Subcutaneous abdominal adipose tissue (tissue), 5 donors: Measurements from ENCODE around the gene PEX11B.

Experiments used
- H3K27ac ChIP-seq: one replicate; pipeline ENCODE4 v1.7.0; 2013; ENCODE audit warnings: low read depth, mild to moderate bottlenecking, inconsistent platforms, low read length, moderate library complexity
- H3K27me3 ChIP-seq, 5 donors: one replicate each; pipeline ENCODE4 v1.7.0; 2013; ENCODE audit warnings: low read length in 5 of 5, inconsistent platforms in 1 of 5; ENCODE audit not compliant: control insufficient read depth in 5 of 5, insufficient read depth in 4 of 5
- H3K36me3 ChIP-seq, 5 donors: one replicate each; pipeline ENCODE4 v1.7.0; 2013; ENCODE audit warnings: low read length in 5 of 5; ENCODE audit not compliant: control insufficient read depth in 5 of 5, insufficient read depth in 5 of 5
- H3K4me1 ChIP-seq, 5 donors: one replicate each; pipeline ENCODE4 v1.7.0; 2013; ENCODE audit warnings: low read length in 5 of 5, mild to moderate bottlenecking in 3 of 5, moderate library complexity in 1 of 5; ENCODE audit not compliant: control insufficient read depth in 5 of 5, insufficient read depth in 5 of 5
- H3K4me3 ChIP-seq, 5 donors: one replicate each; pipeline ENCODE4 v1.7.0; 2013; ENCODE audit warnings: low read length in 5 of 5, low read depth in 1 of 5
- H3K9ac ChIP-seq, 5 donors: one replicate each; pipeline ENCODE4 v1.7.0; 2013; ENCODE audit warnings: low read length in 5 of 5, mild to moderate bottlenecking in 4 of 5, moderate library complexity in 3 of 5
- H3K9me3 ChIP-seq, 5 donors: one replicate each; pipeline ENCODE4 v1.7.0; 2013; ENCODE audit warnings: low read length in 5 of 5; ENCODE audit not compliant: control insufficient read depth in 5 of 5
- donor health status: healthy.
- donor health status: healthy.
- donor health status: healthy.
- donor health status: healthy.
- donor health status: healthy.

The PEX11B gene

GRCh38 chr1:145960468-145961108, 42.1 kb upstream of the PEX11B start:
- H3K9me3 ChIP-seq = no peaks in the 10 kb centered on the region
- peak overlapping the region; percentile 19 to 90 (median 78) for H3K9ac ChIP-seq
- H3K36me3 ChIP-seq = no peaks in the 10 kb centered on the region
- peaks cover 18 to 84% (median 78%) of the 10 kb centered on the region in 5 donors for H3K4me1 ChIP-seq
- no peaks in the 10 kb centered on the region for H3K27me3 ChIP-seq
- peak overlapping the region; percentile 80 to 85 (median 81) for H3K4me3 ChIP-seq
- H3K27ac ChIP-seq = peak overlapping the region; percentile 60

GRCh38 chr1:145959957-145960467, 41.5 kb upstream of the PEX11B start:
- Histone ChIP-seq H3K9me3 (no peaks in the 10 kb centered on the region), H3K36me3 (no peaks in the 10 kb centered on the region), H3K27me3 (no peaks in the 10 kb centered on the region), H3K4me3 (peak overlapping the region; percentile 61 to 85 (median 81)), H3K9ac (peak overlapping the region in 4 of 5 donors; percentile 1 to 90 (median 74)), H3K4me1 (peaks cover 22 to 85% (median 78%) of the 10 kb centered on the region in 5 donors), H3K27ac (no peak overlapping the region)

- Histone ChIP-seq H3K4me1 (peaks cover 22 to 86% (median 82%) of the 10 kb centered on the region in 5 donors), H3K36me3 (no peaks in the 10 kb centered on the region), H3K9ac (no peak overlapping the region), H3K4me3 (peak overlapping the region in 1 of 5 donors; percentile 5), H3K9me3 (no peaks in the 10 kb centered on the region), H3K27me3 (no peaks in the 10 kb centered on the region), H3K27ac (no peak overlapping the region)
Measured at GRCh38 chr1:145959333-145959732, 40.8 kb upstream of the PEX11B start.

GRCh38 chr1:145958734-145959133, 40.2 kb upstream of the PEX11B start:
- Histone ChIP-seq H3K27ac (peak overlapping the region; percentile 91), H3K4me3 (no peak overlapping the region), H3K9ac (no peak overlapping the region), H3K9me3 (no peaks in the 10 kb centered on the region), H3K4me1 (peaks cover 22 to 85% (median 79%) of the 10 kb centered on the region in 5 donors), H3K27me3 (no peaks in the 10 kb centered on the region), H3K36me3 (no peaks in the 10 kb centered on the region)

- no peaks in the 10 kb centered on the region for H3K9me3 ChIP-seq
- peaks cover 17 to 76% (median 68%) of the 10 kb centered on the region in 5 donors for H3K4me1 ChIP-seq
- peak within 1 kb of the TSS; percentile 51 to 84 (median 71) for H3K9ac ChIP-seq
- H3K27me3 ChIP-seq = no peaks in the 10 kb centered on the region
- H3K36me3 ChIP-seq = no peaks in the 10 kb centered on the region
- peak within 1 kb of the TSS; percentile 91 for H3K27ac ChIP-seq
- peak within 1 kb of the TSS; percentile 71 to 80 (median 78) for H3K4me3 ChIP-seq
Measured at GRCh38 chr1:145957443-145958319, 39.2 kb upstream of the PEX11B start, which contains the start of gene LIX1L. Gene LIX1L, minus strand, starts transcription at chr1:145958017. Its CDS starts 90 bp downstream, at chr1:145957927.

GRCh38 chr1:145956781-145957442, 38.4 kb upstream of the PEX11B start:
- H3K27me3 ChIP-seq = no peaks in the 10 kb centered on the region
- H3K4me1 ChIP-seq = peaks cover 16 to 69% (median 62%) of the 10 kb centered on the region in 5 donors
- H3K9ac ChIP-seq = peak overlapping the region; percentile 48 to 84 (median 71)
- H3K27ac ChIP-seq = peak overlapping the region; percentile 91
- peak overlapping the region; percentile 71 to 80 (median 78) for H3K4me3 ChIP-seq
- H3K9me3 ChIP-seq = no peaks in the 10 kb centered on the region
- peaks cover 0 to 4% (median 0%) of the 10 kb centered on the region in 5 donors for H3K36me3 ChIP-seq

- peak overlapping the region; percentile 91 for H3K27ac ChIP-seq
- peaks cover 14 to 64% (median 57%) of the 10 kb centered on the region in 5 donors for H3K4me1 ChIP-seq
- H3K9ac ChIP-seq = peak overlapping the region in 4 of 5 donors; percentile 51 to 84 (median 75)
- H3K36me3 ChIP-seq = peaks cover 0 to 4% (median 0%) of the 10 kb centered on the region in 5 donors
- H3K27me3 ChIP-seq = no peaks in the 10 kb centered on the region
- peak overlapping the region; percentile 0 to 79 (median 76) for H3K4me3 ChIP-seq
- no peaks in the 10 kb centered on the region for H3K9me3 ChIP-seq
Measured at GRCh38 chr1:145956361-145956760, 37.8 kb upstream of the PEX11B start.

- no peak overlapping the region for H3K4me3 ChIP-seq
- H3K9me3 ChIP-seq = no peaks in the 10 kb centered on the region
- no peaks in the 10 kb centered on the region for H3K27me3 ChIP-seq
- peaks cover 14 to 57% (median 48%) of the 10 kb centered on the region in 5 donors for H3K4me1 ChIP-seq
- H3K27ac ChIP-seq = peak overlapping the region; percentile 91
- peaks cover 0 to 4% (median 0%) of the 10 kb centered on the region in 5 donors for H3K36me3 ChIP-seq
- H3K9ac ChIP-seq = peak overlapping the region in 3 of 5 donors; percentile 33 to 57 (median 53)
Measured at GRCh38 chr1:145955436-145955835, 36.9 kb upstream of the PEX11B start.

GRCh38 chr1:145953861-145954260, 35.3 kb upstream of the PEX11B start:
- no peaks in the 10 kb centered on the region for H3K9me3 ChIP-seq
- H3K4me3 ChIP-seq = no peak overlapping the region
- H3K36me3 ChIP-seq = peaks cover 0 to 4% (median 4%) of the 10 kb centered on the region in 5 donors
- peaks cover 14 to 48% (median 39%) of the 10 kb centered on the region in 5 donors for H3K4me1 ChIP-seq
- no peak overlapping the region for H3K9ac ChIP-seq
- H3K27me3 ChIP-seq = no peaks in the 10 kb centered on the region
- no peak overlapping the region for H3K27ac ChIP-seq
